H1 (cell line): ENCODE measurements around the gene SPDEF. TPM values are rescaled to one million over a fixed set of nuclear protein-coding genes. Genes with fewer than 3 reads are reported as not detected.

Experiments used
- CTCF ChIA-PET: fragments of 300-600 bp; sonication (Branson Sonifier 250); formaldehyde crosslinking; loops from one replicate; lab custom pipeline; 2021; ENCODE audit not compliant: partially characterized antibody; lab: Charles Lee
- POLR2A ChIA-PET: fragments of 300-600 bp; sonication (Branson Sonifier 250); formaldehyde crosslinking; loops from one replicate; lab custom pipeline; 2021; ENCODE audit warnings: inconsistent platforms; ENCODE audit not compliant: partially characterized antibody; lab: Charles Lee
- DNase-seq, 2 experiments: peaks; one replicate each; pipeline versions ENCODE4 v3.0.0 to v3.0.0-alpha.2; 2010 to 2022; ENCODE audit warnings: low spot score in 2 of 2, low read depth in 1 of 2, mixed read lengths in 1 of 2
- FAIRE-seq: peaks from 2 replicates; lab custom pipeline; 2011; peaks lifted over from hg19 to GRCh38; lab: Jason Lieb, UNC
- H2AFZ ChIP-seq: 2 replicates; pipeline ENCODE4 v1.8.1; 2012; ENCODE audit warnings: low read length, inconsistent platforms
- H2AK5ac ChIP-seq: 2 replicates; pipeline ENCODE4 v1.6.1; 2013; ENCODE audit warnings: low read depth, low read length
- H2BK120ac ChIP-seq: replicated peaks from 2 replicates; pipeline ENCODE3; 2013; ENCODE audit warnings: low read depth, low read length, inconsistent platforms
- H2BK12ac ChIP-seq: 2 replicates; pipeline ENCODE4 v1.6.1; 2013; ENCODE audit warnings: low read depth, low read length
- H2BK15ac ChIP-seq: 2 replicates; pipeline ENCODE4 v1.6.1; 2013; ENCODE audit warnings: low read length
- H2BK20ac ChIP-seq: 2 replicates; pipeline ENCODE4 v1.6.1; 2013; ENCODE audit warnings: low read length
- H2BK5ac ChIP-seq: 2 replicates; pipeline ENCODE4 v1.6.1; 2013; ENCODE audit warnings: low read depth, low read length
- H3K14ac ChIP-seq: 2 replicates; pipeline ENCODE4 v1.6.1; 2013; ENCODE audit warnings: inconsistent platforms; ENCODE audit not compliant: insufficient read length
- H3K18ac ChIP-seq: 2 replicates; pipeline ENCODE4 v1.6.1; 2013; ENCODE audit warnings: low read length; ENCODE audit errors: extremely low read depth
- H3K23ac ChIP-seq: 2 replicates; pipeline ENCODE4 v1.6.1; 2013; ENCODE audit warnings: inconsistent platforms; ENCODE audit not compliant: insufficient read length
- H3K23me2 ChIP-seq: 2 replicates; pipeline ENCODE4 v1.6.1; 2013; ENCODE audit warnings: low read depth, low read length
- H3K27ac ChIP-seq: 2 replicates; pipeline ENCODE4 v1.6.1; 2011; ENCODE audit warnings: low read depth, low read length, inconsistent platforms
- H3K27me3 ChIP-seq, 4 experiments: replicated peaks in 1 of 4; 1 replicate in 1 of 4; 2 replicates in 3 of 4; pipeline versions ENCODE4 v1.6.1 to v1.8.1; 2011 to 2013; ENCODE audit warnings: low read length in 3 of 4, mild to moderate bottlenecking in 3 of 4, inconsistent platforms in 2 of 4, mixed read lengths in 2 of 4, moderate library complexity in 1 of 4; ENCODE audit not compliant: control insufficient read depth in 3 of 4, insufficient read depth in 3 of 4; ENCODE audit errors: extremely low read depth in 1 of 4
- H3K36me3 ChIP-seq, 4 experiments: 2 replicates each; pipeline versions ENCODE4 v1.6.1 to v1.8.1; 2011 to 2013; ENCODE audit warnings: mild to moderate bottlenecking in 4 of 4, low read length in 3 of 4, moderate library complexity in 2 of 4, control low read depth in 1 of 4, inconsistent platforms in 1 of 4; ENCODE audit not compliant: insufficient read depth in 4 of 4, control insufficient read depth in 2 of 4
- H3K4ac ChIP-seq: replicated peaks from 2 replicates; pipeline ENCODE3; 2013; ENCODE audit warnings: low read length, low read depth, mixed read lengths, inconsistent platforms; ENCODE audit not compliant: insufficient read length
- H3K4me1 ChIP-seq, 4 experiments: replicated peaks in 1 of 4; 1 replicate in 1 of 4; 2 replicates in 3 of 4; pipeline versions ENCODE4 v1.6.1 to v1.8.1; 2011 to 2013; ENCODE audit warnings: low read length in 3 of 4, inconsistent platforms in 2 of 4, mixed read lengths in 1 of 4; ENCODE audit not compliant: insufficient read depth in 4 of 4, control insufficient read depth in 3 of 4
- H3K4me2 ChIP-seq, 2 experiments: 2 replicates each; pipeline versions ENCODE4 v1.6.1 to v1.8.1; 2011 to 2013; ENCODE audit warnings: low read depth in 2 of 2, low read length in 2 of 2, control low read depth in 1 of 2, inconsistent platforms in 1 of 2, mild to moderate bottlenecking in 1 of 2; ENCODE audit not compliant: insufficient read depth in 1 of 2
- H3K4me3 ChIP-seq, 4 experiments: fragments of 200-600, 300-600 bp in 1 of 4; sonication (generic), shearing (Covaris generic), sonication (Bioruptor Twin) in 1 of 4; 2 replicates each; pipeline versions ENCODE4 v1.5.1 to v1.8.1; 2011 to 2016; ENCODE audit warnings: low read length in 4 of 4, low read depth in 3 of 4, control low read depth in 2 of 4, inconsistent platforms in 2 of 4, mild to moderate bottlenecking in 2 of 4, mixed read lengths in 1 of 4, moderate library complexity in 1 of 4; ENCODE audit not compliant: insufficient read depth in 2 of 4; ENCODE audit errors: extremely low read depth in 1 of 4
- H3K56ac ChIP-seq: replicated peaks from 2 replicates; pipeline ENCODE3; 2013; ENCODE audit warnings: low read depth, mild to moderate bottlenecking, mixed read lengths, low read length, inconsistent platforms; ENCODE audit not compliant: insufficient read length
- H3K79me1 ChIP-seq: 2 replicates; pipeline ENCODE4 v1.6.1; 2013; ENCODE audit warnings: low read depth, low read length, control low read depth
- H3K79me2 ChIP-seq, 2 experiments: 2 replicates each; pipeline versions ENCODE4 v1.6.1 to v1.8.1; 2012 to 2013; ENCODE audit warnings: low read length in 2 of 2, mild to moderate bottlenecking in 2 of 2, inconsistent platforms in 1 of 2; ENCODE audit not compliant: insufficient read depth in 2 of 2, control insufficient read depth in 1 of 2
- H3K9ac ChIP-seq, 4 experiments: replicated peaks in 1 of 4; 1 replicate in 1 of 4; 2 replicates in 3 of 4; pipeline versions ENCODE4 v1.6.1 to v1.8.1; 2011 to 2013; ENCODE audit warnings: low read depth in 3 of 4, low read length in 3 of 4, control low read depth in 2 of 4, mild to moderate bottlenecking in 2 of 4, moderate library complexity in 2 of 4, inconsistent platforms in 1 of 4; ENCODE audit errors: extremely low read depth in 1 of 4
- H3K9me3 ChIP-seq, 2 experiments: 2 replicates each; pipeline versions ENCODE4 v1.6.1 to v1.8.1; 2012 to 2013; ENCODE audit warnings: mild to moderate bottlenecking in 2 of 2, moderate library complexity in 2 of 2, control low read depth in 1 of 2, inconsistent platforms in 1 of 2, low read depth in 1 of 2, low read length in 1 of 2, mixed read lengths in 1 of 2; ENCODE audit not compliant: insufficient read depth in 2 of 2
- H4K20me1 ChIP-seq, 2 experiments: replicated peaks in 1 of 2; 2 replicates each; pipeline versions ENCODE3 to v1.8.1; 2011 to 2013; ENCODE audit warnings: inconsistent platforms in 2 of 2, low read length in 2 of 2, mild to moderate bottlenecking in 1 of 2; ENCODE audit not compliant: insufficient read depth in 2 of 2, control insufficient read depth in 1 of 2
- H4K5ac ChIP-seq: 2 replicates; pipeline ENCODE4 v1.6.1; 2013; ENCODE audit warnings: low read length, low read depth, mixed read lengths, inconsistent platforms; ENCODE audit not compliant: insufficient read length
- H4K8ac ChIP-seq: 2 replicates; pipeline ENCODE4 v1.8.0; 2013; ENCODE audit warnings: mild to moderate bottlenecking, moderate library complexity, low read length, inconsistent platforms; ENCODE audit not compliant: insufficient read depth; ENCODE audit errors: extremely low read depth
- H4K91ac ChIP-seq: replicated peaks from 2 replicates; pipeline ENCODE3; 2013; ENCODE audit warnings: low read length, mixed read lengths, inconsistent platforms; ENCODE audit not compliant: insufficient read length
- CHD2 ChIP-seq: IDR thresholded peaks from 2 replicates; pipeline ENCODE4 v1.6.1; 2012; ENCODE audit warnings: low read length, improper control_type of control experiment
- KDM5A ChIP-seq: fragments of 200-600 bp; IDR thresholded peaks from 2 replicates; pipeline ENCODE4 v1.7.1; 2012; ENCODE audit warnings: mild to moderate bottlenecking, low read length, inconsistent platforms, mixed read lengths
- MAX ChIP-seq: IDR thresholded peaks from 2 replicates; pipeline ENCODE4 v1.6.1; 2012; ENCODE audit warnings: inconsistent platforms
- NRF1 ChIP-seq: IDR thresholded peaks from 2 replicates; pipeline ENCODE4 v1.6.1; 2011; ENCODE audit warnings: mild to moderate bottlenecking, low read depth, low read length, improper control_type of control experiment
- PHF8 ChIP-seq: fragments of 200-600 bp; sonication (generic); conservative IDR thresholded peaks from 2 replicates; pipeline ENCODE4 v1.7.1; 2012; ENCODE audit warnings: low read depth, mild to moderate bottlenecking, inconsistent platforms, low read length, moderate library complexity
- POLR2A ChIP-seq, 2 experiments: IDR thresholded peaks; 1 replicate in 1 of 2; 2 replicates in 1 of 2; pipeline ENCODE4 v1.6.1; 2011; ENCODE audit warnings: low read depth in 2 of 2, low read length in 2 of 2, mild to moderate bottlenecking in 2 of 2; ENCODE audit errors: control extremely low read depth in 1 of 2
- POU5F1 ChIP-seq: IDR thresholded peaks from 2 replicates; pipeline ENCODE4 v1.6.1; 2011; ENCODE audit warnings: low read depth, mild to moderate bottlenecking, low read length, moderate library complexity
- RFX5 ChIP-seq: IDR thresholded peaks from 2 replicates; pipeline ENCODE4 v1.6.1; 2011; ENCODE audit warnings: low read depth, low read length, improper control_type of control experiment, borderline replicate concordance
- SIRT6 ChIP-seq: IDR thresholded peaks from one replicate; pipeline ENCODE4 v1.7.1; 2012; ENCODE audit warnings: low read length, inconsistent platforms
- SIX5 ChIP-seq: IDR thresholded peaks from 2 replicates; pipeline ENCODE4 v1.6.1; 2011; ENCODE audit warnings: mild to moderate bottlenecking, low read depth, low read length
- TAF1 ChIP-seq: IDR thresholded peaks from 2 replicates; pipeline ENCODE4 v1.6.1; 2011; ENCODE audit warnings: mild to moderate bottlenecking, low read depth, low read length
- TAF7 ChIP-seq: optimal IDR thresholded peaks from 2 replicates; pipeline ENCODE3; 2011; ENCODE audit warnings: low read depth, mild to moderate bottlenecking, inconsistent platforms, low read length, moderate library complexity, borderline replicate concordance
- TBP ChIP-seq: IDR thresholded peaks from 2 replicates; pipeline ENCODE4 v1.6.1; 2011; ENCODE audit warnings: low read depth, low read length, improper control_type of control experiment
- USF2 ChIP-seq: IDR thresholded peaks from 2 replicates; pipeline ENCODE4 v1.6.1; 2011; ENCODE audit warnings: low read length, improper control_type of control experiment
- WGBS, 2 experiments: shearing (Covaris generic) in 1 of 2; methylation state at CpG; one replicate each; pipeline versions ENCODE4 v1.1.6 to v1.1.7; 2013 to 2015; ENCODE audit warnings: low lambda C conversion rate in 2 of 2, mixed read lengths in 2 of 2, inconsistent platforms in 1 of 2, low coverage in 1 of 2, missing lambda C conversion rate in 1 of 2; ENCODE audit not compliant: insufficient replicate concordance in 2 of 2, insufficient coverage in 1 of 2, insufficient read length in 1 of 2; ENCODE audit errors: extremely low coverage in 1 of 2, missing lambda C conversion rate in 1 of 2; 5-methylcytosine and 5-hydroxymethylcytosine counted together
- polyA plus RNA-seq, 7 experiments: library from polyadenylated mRNA; depleted of rRNA in 3 of 7; stranded (reverse) in 5 of 7; unstranded in 2 of 7; fragments of >200 nt in 5 of 7; fragments of 200-250 nt in 2 of 7; gene quantifications; 1 replicate in 5 of 7; 2 replicates in 1 of 7; 4 replicates in 1 of 7; pipeline versions ENCODE4 v1.2.1 to v1.2.3, GENCODE V29; 2011 to 2013; ENCODE audit warnings: missing spikeins in 2 of 7, mixed read lengths in 2 of 7
- total RNA-seq: library from RNA; stranded (reverse); fragmentation: NEBNext Ultra II Directional; extraction: Animal tissue kit (Norgen Biotek cat#: 25700); gene quantifications from 2 replicates; pipeline ENCODE4 v1.2.1, GENCODE V29; 2021

The SPDEF gene
- total and polyA plus RNA-seq, 2 of the 8 experiments (the other 6 are each of a cell fraction or from before 2014, with no cell fraction given), result 0.15 to 0.30 TPM

GRCh38 chr6:34603707-34604106, 47.6 kb upstream of the SPDEF start:
- WGBS, 2 experiments, result 94% methylated on average over 4 of the region's 4 CpGs; no CpG with 5 or more reads in 1 of the 2 experiments
- Histone ChIP-seq H3K79me2 (peaks cover 0 to 35% of the 10 kb centered on the region in 2 experiments; a peak in 2 of 4 replicates), H2BK15ac (no peak overlapping the region), H2AK5ac (no peak overlapping the region), H3K4me3 (no peak overlapping the region), H3K14ac (no peak overlapping the region), H3K27me3 (no peaks in the 10 kb centered on the region), H2BK5ac (no peak overlapping the region), H4K20me1 (peaks cover 0 to 9% of the 10 kb centered on the region in 2 experiments), H4K5ac (no peak overlapping the region), H3K79me1 (no peaks in the 10 kb centered on the region), H3K56ac (no peak overlapping the region), H2BK20ac (no peak overlapping the region), H3K18ac (no peak overlapping the region), H2AFZ (no peak overlapping the region), H2BK12ac (no peak overlapping the region), H2BK120ac (no peak overlapping the region), H3K23me2 (no peaks in the 10 kb centered on the region), H3K9ac (no peak overlapping the region), H3K36me3 (peaks cover 0 to 3% (median under 1%) of the 10 kb centered on the region in 4 experiments; a peak in 2 of 8 replicates), H3K4me2 (no peak overlapping the region), H3K4me1 (peaks cover 2 to 19% (median 6%) of the 10 kb centered on the region in 4 experiments; a peak in 5 of 7 replicates), H4K91ac (no peak overlapping the region), H3K23ac (no peak overlapping the region), H3K9me3 (no peaks in the 10 kb centered on the region), H4K8ac (no peak overlapping the region), H3K4ac (no peak overlapping the region), H3K27ac (no peak overlapping the region)
- POLR2A ChIA-PET, result interaction anchor here (1.3 kb wide), 1 partner anchor 72 kb away, joined by 5 read pairs; no protein-coding TSS in a partner anchor
- DNase-seq (no peak), FAIRE-seq (no peak)
- CTCF ChIA-PET, result interaction anchor here (0.8 to 3.5 kb wide), 5 partner anchors 10 to 144 kb away, joined by 3 to 10 read pairs (median 3); no protein-coding TSS in a partner anchor
- no peak for TF ChIP-seq RFX5
- no peak for TF ChIP-seq TBP
- TF ChIP-seq POU5F1, result no peak
- no peak for TF ChIP-seq KDM5A
- TF ChIP-seq PHF8, result no peak
- TF ChIP-seq TAF1, result no peak
- TF ChIP-seq CHD2, result no peak
- no peak for TF ChIP-seq TAF7
- no peak for TF ChIP-seq USF2
- no peak for TF ChIP-seq MAX
- no peak for TF ChIP-seq SIRT6
- TF ChIP-seq POLR2A (IDR thresholded peaks at IDR 0.05; ENCODE audit: control extremely low read depth in 1 of 2, low read depth in 2 of 2, low read length in 2 of 2), result no peak
- no peak for TF ChIP-seq NRF1
- TF ChIP-seq SIX5, result no peak
